K562 (cell line): Measurements from ENCODE around the gene PPIP5K2. TPM values are rescaled to one million over a fixed set of nuclear protein-coding genes. Genes with fewer than 3 reads are reported as not detected.

Experiments used
- BCL6 ChIP-seq: fragments of 250-450 bp; sonication (Bioruptor Pico); IDR thresholded peaks from 2 replicates; pipeline ENCODE4 v1.4.0; 2020
- CBX3 ChIP-seq, 2 experiments: IDR thresholded peaks; 1 replicate in 1 of 2; 2 replicates in 1 of 2; pipeline ENCODE4 v1.6.1; 2012; ENCODE audit warnings: inconsistent platforms in 2 of 2, low read length in 2 of 2, borderline replicate concordance in 1 of 2, control low read depth in 1 of 2
- CCAR2 ChIP-seq: fragments of 200-400 bp; formaldehyde crosslinking; IDR thresholded peaks from 2 replicates; pipeline ENCODE4 v1.6.1; 2017; ENCODE audit warnings: mild to moderate bottlenecking, low read depth, low read length
- CXXC5 ChIP-seq: fragments of 250-450 bp; sonication (Bioruptor Pico); IDR thresholded peaks from 2 replicates; pipeline ENCODE4 v1.8.0; 2022; ENCODE audit warnings: inconsistent platforms, mild to moderate bottlenecking, moderate library complexity
- ETS2 ChIP-seq: IDR thresholded peaks from 2 replicates; pipeline ENCODE4 v1.6.1; 2016; ENCODE audit warnings: borderline replicate concordance, missing genetic modification characterization, mild to moderate bottlenecking, moderate library complexity, missing compliant biosample characterization; ENCODE audit not compliant: poor library complexity, severe bottlenecking
- FOXK1 ChIP-seq: sonication (generic); formaldehyde crosslinking; IDR thresholded peaks from 2 replicates; pipeline ENCODE4 v1.8.0; 2022; ENCODE audit warnings: missing genetic modification reagents, mild to moderate bottlenecking, borderline replicate concordance
- GABPA ChIP-seq: fragments of 200-800 bp; sonication (Bioruptor generic); conservative IDR thresholded peaks from 2 replicates; pipeline ENCODE4 v1.6.1; 2016; ENCODE audit warnings: low read depth, missing genetic modification characterization, missing compliant biosample characterization
- GATA2 ChIP-seq: sonication (generic); formaldehyde crosslinking; IDR thresholded peaks from 2 replicates; pipeline ENCODE4 v1.4.0; 2020; ENCODE audit warnings: mild to moderate bottlenecking, missing genetic modification reagents
- GTF2F1 ChIP-seq: IDR thresholded peaks from 2 replicates; pipeline ENCODE4 v1.6.1; 2011; ENCODE audit warnings: low read depth, low read length, improper control_type of control experiment
- HDAC2 ChIP-seq: fragments of 450-650 bp; IDR thresholded peaks from 2 replicates; pipeline ENCODE4 v1.6.1; 2016; ENCODE audit warnings: mild to moderate bottlenecking
- JUNB ChIP-seq: fragments of 450-650 bp; formaldehyde crosslinking; conservative IDR thresholded peaks from 2 replicates; pipeline ENCODE4 v1.4.0; 2020; ENCODE audit warnings: mild to moderate bottlenecking
- KLF1 ChIP-seq: fragments of 450-650 bp; IDR thresholded peaks from 2 replicates; pipeline ENCODE4 v1.6.1; 2016; ENCODE audit warnings: missing genetic modification characterization, missing compliant biosample characterization
- LARP7 ChIP-seq: fragments of 450-650 bp; IDR thresholded peaks from 2 replicates; pipeline ENCODE4 v1.6.1; 2016
- MCM2 ChIP-seq: fragments of 450-650 bp; IDR thresholded peaks from 2 replicates; pipeline ENCODE4 v1.6.1; 2017; ENCODE audit warnings: low read depth, mild to moderate bottlenecking
- MCM3 ChIP-seq: fragments of 450-650 bp; IDR thresholded peaks from 2 replicates; pipeline ENCODE4 v1.6.1; 2016
- NR4A1 ChIP-seq, 2 experiments: fragments of 250-450 bp in 1 of 2; fragments of 450-650 bp in 1 of 2; sonication (Bioruptor Pico) in 1 of 2; IDR thresholded peaks; 2 replicates each; pipeline versions ENCODE4 v1.4.0 to v1.6.1; 2016 to 2020; ENCODE audit warnings: mild to moderate bottlenecking in 2 of 2, missing compliant biosample characterization in 1 of 2, missing genetic modification characterization in 1 of 2, moderate library complexity in 1 of 2
- PHB2 ChIP-seq: fragments of 450-650 bp; IDR thresholded peaks from 2 replicates; pipeline ENCODE4 v1.6.1; 2017; ENCODE audit warnings: low read depth
- RAD21 ChIP-seq, 2 experiments: fragments of 250-450 bp in 1 of 2; fragments of 450-650 bp in 1 of 2; sonication (Bioruptor Pico) in 1 of 2; formaldehyde crosslinking in 1 of 2; IDR thresholded peaks in 1 of 2; conservative IDR thresholded peaks in 1 of 2; 2 replicates each; pipeline versions ENCODE4 v1.4.0 to v1.8.0; 2020 to 2022; ENCODE audit warnings: mild to moderate bottlenecking in 2 of 2, moderate library complexity in 1 of 2
- RHOXF2B ChIP-seq: fragments of 250-450 bp; sonication (Bioruptor Pico); conservative IDR thresholded peaks from 2 replicates; pipeline ENCODE4 v1.5.1; 2021
- SP2 ChIP-seq: IDR thresholded peaks from 2 replicates; pipeline ENCODE4 v1.6.1; 2011; ENCODE audit warnings: mild to moderate bottlenecking, low read depth, low read length, moderate library complexity; ENCODE audit not compliant: poor library complexity, severe bottlenecking; ENCODE audit errors: extremely low read depth
- ZBTB7A ChIP-seq: IDR thresholded peaks from 2 replicates; pipeline ENCODE4 v1.6.1; 2011; ENCODE audit warnings: low read depth, mild to moderate bottlenecking, low read length, moderate library complexity, borderline replicate concordance; ENCODE audit not compliant: control insufficient read depth
- ZNF551 ChIP-seq: fragments of 250-450 bp; sonication (Bioruptor Pico); IDR thresholded peaks from 2 replicates; pipeline ENCODE4 v1.5.0; 2021; ENCODE audit warnings: mild to moderate bottlenecking, moderate library complexity
- ZNF76 ChIP-seq: fragments of 250-450 bp; sonication (Bioruptor Pico); IDR thresholded peaks from 2 replicates; pipeline ENCODE4 v1.4.0; 2020; ENCODE audit warnings: mild to moderate bottlenecking, moderate library complexity, borderline replicate concordance
- polyA plus RNA-seq, 8 experiments: library from polyadenylated mRNA; depleted of rRNA in 4 of 8; stranded (reverse) in 5 of 8; unstranded in 3 of 8; fragments of >200 nt; fragmentation: Nextera tagmentation in 2 of 8; fragmentation: Illumina TruSeq in 1 of 8; extraction: Ambion mirVana in 2 of 8; extraction: Trizol in 1 of 8; gene quantifications; 2 replicates each; pipeline versions ENCODE4 v1.2.1 to v1.2.3, GENCODE V29; 2011 to 2014; ENCODE audit warnings: inconsistent platforms in 1 of 8, missing spikeins in 1 of 8
- total RNA-seq, 7 experiments: library from RNA; depleted of rRNA in 6 of 7; stranded (reverse); fragments of >200 nt in 6 of 7; fragmentation: Illumina TruSeq in 2 of 7; extraction: Trizol in 2 of 7; gene quantifications; 2 replicates each; pipeline versions ENCODE4 v1.2.1 to v1.2.3, GENCODE V29; 2011 to 2021; ENCODE audit warnings: low replicate concordance in 1 of 7
- TF ChIP-seq, protein P1 (sequence below): sonication (generic); formaldehyde crosslinking; IDR thresholded peaks from 2 replicates; pipeline ENCODE4 v1.8.1; 2022; ENCODE audit warnings: missing genetic modification reagents
- TF ChIP-seq, protein P2 (sequence below): sonication (generic); formaldehyde crosslinking; IDR thresholded peaks from 2 replicates; pipeline ENCODE4 v1.8.0; 2023; ENCODE audit warnings: mild to moderate bottlenecking, missing genetic modification reagents

PPIP5K2 gene
- total and polyA plus RNA-seq, 9 of the 15 experiments (the other 6 are each of a cell fraction or from before 2014, with no cell fraction given), result 39.4 to 150 (median 99.1) TPM

DNA sequence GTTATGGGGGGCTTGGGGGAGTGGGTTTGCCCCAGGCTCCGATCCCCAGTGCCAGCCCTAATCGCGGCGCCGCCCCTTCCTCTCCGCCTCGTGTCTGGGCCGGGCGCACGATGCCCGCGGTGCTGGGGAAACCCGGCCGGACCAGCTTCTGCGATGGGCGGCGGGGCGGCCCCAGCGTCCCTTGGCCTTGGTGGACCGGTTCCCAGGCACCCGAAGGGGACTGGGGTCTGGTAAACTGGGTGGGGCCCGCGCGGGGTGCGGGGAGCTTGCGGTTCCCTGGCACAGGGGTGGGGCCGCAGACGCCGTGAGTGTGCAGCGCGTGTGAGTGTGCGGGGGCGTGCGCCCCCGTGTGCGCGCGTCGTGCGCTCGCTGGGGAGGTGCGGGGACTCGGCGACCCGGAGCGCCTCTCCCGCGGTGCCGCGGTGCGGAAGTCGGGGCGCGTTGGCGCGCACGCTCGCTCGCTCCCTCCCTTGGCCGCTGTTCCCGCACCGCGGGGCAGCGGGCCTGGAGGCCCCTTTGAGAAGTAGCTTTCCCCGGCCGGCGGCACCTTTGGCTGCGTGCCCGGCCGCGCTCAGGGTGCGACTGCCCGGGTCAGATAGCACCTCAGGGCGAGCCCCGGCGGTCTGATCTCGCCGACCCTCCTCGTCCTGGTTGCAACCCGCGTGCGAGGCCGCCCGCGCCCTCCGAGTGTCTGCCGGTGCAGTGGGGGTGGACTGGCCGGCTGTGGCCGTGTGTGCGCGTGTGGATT lies 139.0 kb downstream of the PPIP5K2 start (continued):
- peak; percentile 53; the same call in 1 of the 2 replicates for TF ChIP-seq ZBTB7A
- no peak for TF ChIP-seq MCM3
- no peak for TF ChIP-seq CCAR2
- TF ChIP-seq BCL6 (CRISPR knock-in tag), result no peak
- no peak for TF ChIP-seq GTF2F1
- no peak for TF ChIP-seq NR4A1 (CRISPR knock-in tag; IDR thresholded peaks at IDR 0.05)
- TF ChIP-seq NR4A1 (tag; IDR thresholded peaks at IDR 0.05), result no peak
- TF ChIP-seq CBX3 (IDR thresholded peaks at IDR 0.05; ENCODE audit: borderline replicate concordance in 1 of 2, low read length in 2 of 2), result no peak; a peak in 1 of 3 replicates
- TF ChIP-seq PHB2, result no peak
- no peak for TF ChIP-seq RHOXF2B
- peak; percentile 91 for TF ChIP-seq CXXC5 (CRISPR knock-in tag)
- TF ChIP-seq FOXK1 (CRISPR knock-in tag), result no peak
- TF ChIP-seq GATA2, result no peak
- no peak for TF ChIP-seq ETS2 (tag)
- no peak for TF ChIP-seq MCM2
- no peak for TF ChIP-seq KLF1 (tag)
- TF ChIP-seq ZNF76 (CRISPR knock-in tag), result no peak
- TF ChIP-seq HDAC2, result no peak
- TF ChIP-seq, protein P1, sequence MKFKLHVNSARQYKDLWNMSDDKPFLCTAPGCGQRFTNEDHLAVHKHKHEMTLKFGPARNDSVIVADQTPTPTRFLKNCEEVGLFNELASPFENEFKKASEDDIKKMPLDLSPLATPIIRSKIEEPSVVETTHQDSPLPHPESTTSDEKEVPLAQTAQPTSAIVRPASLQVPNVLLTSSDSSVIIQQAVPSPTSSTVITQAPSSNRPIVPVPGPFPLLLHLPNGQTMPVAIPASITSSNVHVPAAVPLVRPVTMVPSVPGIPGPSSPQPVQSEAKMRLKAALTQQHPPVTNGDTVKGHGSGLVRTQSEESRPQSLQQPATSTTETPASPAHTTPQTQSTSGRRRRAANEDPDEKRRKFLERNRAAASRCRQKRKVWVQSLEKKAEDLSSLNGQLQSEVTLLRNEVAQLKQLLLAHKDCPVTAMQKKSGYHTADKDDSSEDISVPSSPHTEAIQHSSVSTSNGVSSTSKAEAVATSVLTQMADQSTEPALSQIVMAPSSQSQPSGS (CRISPR knock-in tag), result no peak
- TF ChIP-seq ZNF551 (CRISPR knock-in tag), result no peak
- no peak for TF ChIP-seq LARP7
- TF ChIP-seq JUNB (CRISPR knock-in tag), result no peak
- TF ChIP-seq GABPA, result no peak; the same call in 1 of the 2 replicates
- TF ChIP-seq RAD21 (CRISPR knock-in tag; conservative IDR thresholded peaks at IDR 0.05 in 1 of 2, IDR thresholded peaks at IDR 0.05 in 1 of 2), result no peak
- TF ChIP-seq SP2, result no peak
- TF ChIP-seq, protein P2, sequence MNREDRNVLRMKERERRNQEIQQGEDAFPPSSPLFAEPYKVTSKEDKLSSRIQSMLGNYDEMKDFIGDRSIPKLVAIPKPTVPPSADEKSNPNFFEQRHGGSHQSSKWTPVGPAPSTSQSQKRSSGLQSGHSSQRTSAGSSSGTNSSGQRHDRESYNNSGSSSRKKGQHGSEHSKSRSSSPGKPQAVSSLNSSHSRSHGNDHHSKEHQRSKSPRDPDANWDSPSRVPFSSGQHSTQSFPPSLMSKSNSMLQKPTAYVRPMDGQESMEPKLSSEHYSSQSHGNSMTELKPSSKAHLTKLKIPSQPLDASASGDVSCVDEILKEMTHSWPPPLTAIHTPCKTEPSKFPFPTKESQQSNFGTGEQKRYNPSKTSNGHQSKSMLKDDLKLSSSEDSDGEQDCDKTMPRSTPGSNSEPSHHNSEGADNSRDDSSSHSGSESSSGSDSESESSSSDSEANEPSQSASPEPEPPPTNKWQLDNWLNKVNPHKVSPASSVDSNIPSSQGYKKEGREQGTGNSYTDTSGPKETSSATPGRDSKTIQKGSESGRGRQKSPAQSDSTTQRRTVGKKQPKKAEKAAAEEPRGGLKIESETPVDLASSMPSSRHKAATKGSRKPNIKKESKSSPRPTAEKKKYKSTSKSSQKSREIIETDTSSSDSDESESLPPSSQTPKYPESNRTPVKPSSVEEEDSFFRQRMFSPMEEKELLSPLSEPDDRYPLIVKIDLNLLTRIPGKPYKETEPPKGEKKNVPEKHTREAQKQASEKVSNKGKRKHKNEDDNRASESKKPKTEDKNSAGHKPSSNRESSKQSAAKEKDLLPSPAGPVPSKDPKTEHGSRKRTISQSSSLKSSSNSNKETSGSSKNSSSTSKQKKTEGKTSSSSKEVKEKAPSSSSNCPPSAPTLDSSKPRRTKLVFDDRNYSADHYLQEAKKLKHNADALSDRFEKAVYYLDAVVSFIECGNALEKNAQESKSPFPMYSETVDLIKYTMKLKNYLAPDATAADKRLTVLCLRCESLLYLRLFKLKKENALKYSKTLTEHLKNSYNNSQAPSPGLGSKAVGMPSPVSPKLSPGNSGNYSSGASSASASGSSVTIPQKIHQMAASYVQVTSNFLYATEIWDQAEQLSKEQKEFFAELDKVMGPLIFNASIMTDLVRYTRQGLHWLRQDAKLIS (CRISPR knock-in tag), result peak; percentile 22; the same call in 1 of the 2 replicates
